ENCODE results near the gene TMEM39B.

Gene TMEM39B

DNA sequence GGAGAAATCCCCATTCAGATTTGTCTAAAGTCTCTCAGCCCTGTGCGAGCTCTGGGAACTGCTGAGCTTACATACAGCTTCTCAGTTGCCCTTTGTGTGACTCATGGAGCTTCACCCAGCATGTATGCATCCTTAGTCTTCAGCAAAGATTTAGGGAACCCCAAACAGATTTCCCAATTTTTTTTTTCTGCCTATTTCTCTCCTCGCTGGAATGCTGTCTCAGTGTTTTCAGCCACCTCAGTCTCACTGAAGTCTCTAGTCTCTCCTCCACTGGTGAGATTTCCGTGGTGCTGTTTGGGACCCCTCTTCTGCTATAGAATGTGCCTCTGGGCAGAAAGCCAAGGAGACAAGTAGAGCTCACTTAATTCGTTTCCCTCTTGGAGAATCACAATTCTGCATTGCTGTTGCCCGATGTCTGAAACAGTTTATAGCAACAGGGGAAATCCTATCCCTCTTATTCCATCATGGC lies 78.6 kb downstream of the TMEM39B start:
- TF ChIP-seq, protein P1, sequence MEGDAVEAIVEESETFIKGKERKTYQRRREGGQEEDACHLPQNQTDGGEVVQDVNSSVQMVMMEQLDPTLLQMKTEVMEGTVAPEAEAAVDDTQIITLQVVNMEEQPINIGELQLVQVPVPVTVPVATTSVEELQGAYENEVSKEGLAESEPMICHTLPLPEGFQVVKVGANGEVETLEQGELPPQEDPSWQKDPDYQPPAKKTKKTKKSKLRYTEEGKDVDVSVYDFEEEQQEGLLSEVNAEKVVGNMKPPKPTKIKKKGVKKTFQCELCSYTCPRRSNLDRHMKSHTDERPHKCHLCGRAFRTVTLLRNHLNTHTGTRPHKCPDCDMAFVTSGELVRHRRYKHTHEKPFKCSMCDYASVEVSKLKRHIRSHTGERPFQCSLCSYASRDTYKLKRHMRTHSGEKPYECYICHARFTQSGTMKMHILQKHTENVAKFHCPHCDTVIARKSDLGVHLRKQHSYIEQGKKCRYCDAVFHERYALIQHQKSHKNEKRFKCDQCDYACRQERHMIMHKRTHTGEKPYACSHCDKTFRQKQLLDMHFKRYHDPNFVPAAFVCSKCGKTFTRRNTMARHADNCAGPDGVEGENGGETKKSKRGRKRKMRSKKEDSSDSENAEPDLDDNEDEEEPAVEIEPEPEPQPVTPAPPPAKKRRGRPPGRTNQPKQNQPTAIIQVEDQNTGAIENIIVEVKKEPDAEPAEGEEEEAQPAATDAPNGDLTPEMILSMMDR (conservative IDR thresholded peaks at IDR 0.05) = no peak

More for the DNA sequence above, 78.6 kb downstream of the TMEM39B start:
- no peak overlapping the region for H3K27ac ChIP-seq
